K562 (cell line): ENCODE results near the gene COL23A1.

Source experiments
- CCAR2 ChIP-seq: fragments of 200-400 bp; formaldehyde crosslinking; IDR thresholded peaks from 2 replicates; pipeline ENCODE4 v1.6.1; 2017; ENCODE audit warnings: mild to moderate bottlenecking, low read depth, low read length
- EZH2 ChIP-seq: IDR thresholded peaks from 2 replicates; pipeline ENCODE4 v1.6.1; 2012; ENCODE audit warnings: low read depth, mild to moderate bottlenecking, inconsistent platforms, low read length, borderline replicate concordance
- HDAC6 ChIP-seq: IDR thresholded peaks from 2 replicates; pipeline ENCODE4 v1.6.1; 2012; ENCODE audit warnings: low read depth, mild to moderate bottlenecking, control low read depth, inconsistent platforms, low read length, moderate library complexity
- IRF2 ChIP-seq: sonication (generic); formaldehyde crosslinking; IDR thresholded peaks from 2 replicates; pipeline ENCODE4 v1.8.1; 2022; ENCODE audit warnings: mild to moderate bottlenecking, missing genetic modification reagents
- KLF16 ChIP-seq: IDR thresholded peaks from 2 replicates; pipeline ENCODE4 v1.6.1; 2016; ENCODE audit warnings: antibody characterized with exemption
- MNT ChIP-seq, 2 experiments: fragments of 450-650 bp; conservative IDR thresholded peaks; 2 replicates each; pipeline ENCODE4 v1.6.1; 2017; ENCODE audit warnings: mild to moderate bottlenecking in 2 of 2, moderate library complexity in 2 of 2
- PCBP2 ChIP-seq: fragments of 200-400 bp; formaldehyde crosslinking; IDR thresholded peaks from 2 replicates; pipeline ENCODE4 v1.6.1; 2018; ENCODE audit warnings: low read length, low read depth, mild to moderate bottlenecking, moderate library complexity; ENCODE audit not compliant: poor library complexity, severe bottlenecking

DNA sequence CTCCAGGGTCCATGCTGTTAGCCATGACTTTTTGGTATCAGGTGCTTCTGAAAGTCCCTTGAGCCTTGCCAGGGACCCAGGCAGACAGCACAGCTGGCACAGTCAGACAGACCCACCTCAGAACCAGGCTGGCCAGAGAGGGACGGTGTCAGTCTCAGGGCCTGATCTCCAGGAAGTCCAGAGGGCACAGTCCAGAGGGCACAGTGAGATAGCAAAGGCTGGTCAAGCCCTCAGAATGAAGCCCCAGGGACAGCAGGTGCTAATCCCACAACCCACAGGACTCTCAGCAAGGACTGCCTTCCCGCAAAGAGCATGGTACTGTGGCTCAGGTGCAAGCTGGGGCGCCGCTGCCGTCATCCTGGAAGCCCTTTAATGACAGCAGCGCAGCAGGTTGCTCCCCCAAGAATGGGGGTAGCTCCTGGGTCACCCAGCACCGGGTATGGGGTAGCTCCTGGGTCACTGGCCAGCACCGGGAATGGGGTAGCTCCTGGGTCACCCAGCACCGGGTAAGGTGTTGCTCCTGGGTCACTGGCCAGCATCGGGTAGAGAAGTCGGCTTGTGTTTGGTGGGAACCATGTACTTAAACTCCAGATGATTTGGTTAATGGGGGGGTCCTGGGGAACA is 252.0 kb downstream of the COL23A1 start:
- TF ChIP-seq IRF2 (no peak), HDAC6 (no peak), MNT (conservative IDR thresholded peaks at IDR 0.05) (no peak), PCBP2 (no peak), CCAR2 (no peak), KLF16 (no peak), EZH2 (no peak)
